C4-2B (cell line): ENCODE data around the gene C14orf119.

Source experiments
- H3K27ac ChIP-seq: fragments of 450-650 bp; 2 replicates; pipeline ENCODE4 v1.5.1; 2017
- CTCF ChIP-seq: fragments of 450-650 bp; conservative IDR thresholded peaks from 2 replicates; pipeline ENCODE4 v1.5.1; 2017; ENCODE audit warnings: mild to moderate bottlenecking
- ZFX ChIP-seq: fragments of 450-650 bp; IDR thresholded peaks from 2 replicates; pipeline ENCODE4 v1.6.1; 2017

The C14orf119 gene

GRCh38 chr14:23095196-23096108 is at the start of gene C14orf119:
Gene C14orf119, plus strand, starts transcription at chr14:23095505. Its CDS starts 2,154 bp downstream, at chr14:23097659.
- TF ChIP-seq ZFX (no peak), CTCF (no peak)
- H3K27ac ChIP-seq = peak within 1 kb of the TSS; percentile 87

- TF ChIP-seq CTCF = no peak
- no peak for TF ChIP-seq ZFX
Observed at GRCh38 chr14:23047034-23047634, 48.2 kb upstream of the C14orf119 start.

GRCh38 chr14:23047751-23048693 is 47.3 kb upstream of the C14orf119 start:
- H3K27ac ChIP-seq = no peak overlapping the region
- no peak for TF ChIP-seq CTCF
- no peak for TF ChIP-seq ZFX

More at GRCh38 chr14:23047034-23047634, 48.2 kb upstream of the C14orf119 start:
- no peak overlapping the region for H3K27ac ChIP-seq

GRCh38 chr14:23049011-23049410 is 46.3 kb upstream of the C14orf119 start:
- no peak overlapping the region for H3K27ac ChIP-seq
- TF ChIP-seq CTCF = no peak
- TF ChIP-seq ZFX = no peak

GRCh38 chr14:23051141-23052057 is 43.9 kb upstream of the C14orf119 start:
- no peak for TF ChIP-seq CTCF
- no peak for TF ChIP-seq ZFX

GRCh38 chr14:23052182-23052623 is 43.1 kb upstream of the C14orf119 start:
- no peak for TF ChIP-seq ZFX
- TF ChIP-seq CTCF = no peak
- no peak overlapping the region for H3K27ac ChIP-seq

More at GRCh38 chr14:23051141-23052057, 43.9 kb upstream of the C14orf119 start:
- H3K27ac ChIP-seq = no peak overlapping the region
